Measurements from ENCODE around the gene TM4SF1.
"Not testable (repeated sequence)": the region's sequence is repeated elsewhere in the genome, so short reads cannot be mapped to it uniquely, and the experiment has no call there.

DNA sequence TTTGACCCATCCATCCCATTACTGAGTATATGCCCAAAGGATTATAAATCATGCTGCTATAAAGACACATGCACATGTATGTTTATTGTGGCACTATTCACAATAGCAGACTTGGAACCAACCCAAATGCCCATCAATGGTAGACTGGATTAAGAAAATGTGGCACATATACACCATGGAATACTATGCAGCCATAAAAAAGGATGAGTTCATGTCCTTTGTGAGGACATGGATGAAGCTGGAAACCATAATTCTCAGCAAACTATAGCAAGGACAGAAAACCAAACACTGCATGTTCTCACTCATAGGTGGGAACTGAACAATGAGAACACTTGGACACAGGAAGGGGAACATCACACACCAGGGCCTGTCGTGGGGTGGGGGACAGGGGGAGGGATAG is 40.0 kb downstream of the TM4SF1 start:
- not testable (repeated sequence) for TF ChIP-seq RAD21 (IDR thresholded peaks at IDR 0.05; ENCODE audit: low read length); MEF2A (IDR thresholded peaks at IDR 0.05; ENCODE audit: borderline replicate concordance, low read depth); JUND (IDR thresholded peaks at IDR 0.05); POLR2AphosphoS5 (IDR thresholded peaks at IDR 0.05; ENCODE audit: low read depth, low read length); IRF3 (IDR thresholded peaks at IDR 0.05; ENCODE audit: low read depth, low read length); RCOR1 (IDR thresholded peaks at IDR 0.05; ENCODE audit: low read length); TAF1 (IDR thresholded peaks at IDR 0.05; ENCODE audit: borderline replicate concordance, low read depth, low read length)
- TF ChIP-seq, protein P1, sequence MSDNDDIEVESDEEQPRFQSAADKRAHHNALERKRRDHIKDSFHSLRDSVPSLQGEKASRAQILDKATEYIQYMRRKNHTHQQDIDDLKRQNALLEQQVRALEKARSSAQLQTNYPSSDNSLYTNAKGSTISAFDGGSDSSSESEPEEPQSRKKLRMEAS (IDR thresholded peaks at IDR 0.05; ENCODE audit: low read depth), result not testable (repeated sequence)
- TF ChIP-seq, protein P2, sequence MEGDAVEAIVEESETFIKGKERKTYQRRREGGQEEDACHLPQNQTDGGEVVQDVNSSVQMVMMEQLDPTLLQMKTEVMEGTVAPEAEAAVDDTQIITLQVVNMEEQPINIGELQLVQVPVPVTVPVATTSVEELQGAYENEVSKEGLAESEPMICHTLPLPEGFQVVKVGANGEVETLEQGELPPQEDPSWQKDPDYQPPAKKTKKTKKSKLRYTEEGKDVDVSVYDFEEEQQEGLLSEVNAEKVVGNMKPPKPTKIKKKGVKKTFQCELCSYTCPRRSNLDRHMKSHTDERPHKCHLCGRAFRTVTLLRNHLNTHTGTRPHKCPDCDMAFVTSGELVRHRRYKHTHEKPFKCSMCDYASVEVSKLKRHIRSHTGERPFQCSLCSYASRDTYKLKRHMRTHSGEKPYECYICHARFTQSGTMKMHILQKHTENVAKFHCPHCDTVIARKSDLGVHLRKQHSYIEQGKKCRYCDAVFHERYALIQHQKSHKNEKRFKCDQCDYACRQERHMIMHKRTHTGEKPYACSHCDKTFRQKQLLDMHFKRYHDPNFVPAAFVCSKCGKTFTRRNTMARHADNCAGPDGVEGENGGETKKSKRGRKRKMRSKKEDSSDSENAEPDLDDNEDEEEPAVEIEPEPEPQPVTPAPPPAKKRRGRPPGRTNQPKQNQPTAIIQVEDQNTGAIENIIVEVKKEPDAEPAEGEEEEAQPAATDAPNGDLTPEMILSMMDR (IDR thresholded peaks at IDR 0.05), result not testable (repeated sequence)
- TF ChIP-seq, protein P3, sequence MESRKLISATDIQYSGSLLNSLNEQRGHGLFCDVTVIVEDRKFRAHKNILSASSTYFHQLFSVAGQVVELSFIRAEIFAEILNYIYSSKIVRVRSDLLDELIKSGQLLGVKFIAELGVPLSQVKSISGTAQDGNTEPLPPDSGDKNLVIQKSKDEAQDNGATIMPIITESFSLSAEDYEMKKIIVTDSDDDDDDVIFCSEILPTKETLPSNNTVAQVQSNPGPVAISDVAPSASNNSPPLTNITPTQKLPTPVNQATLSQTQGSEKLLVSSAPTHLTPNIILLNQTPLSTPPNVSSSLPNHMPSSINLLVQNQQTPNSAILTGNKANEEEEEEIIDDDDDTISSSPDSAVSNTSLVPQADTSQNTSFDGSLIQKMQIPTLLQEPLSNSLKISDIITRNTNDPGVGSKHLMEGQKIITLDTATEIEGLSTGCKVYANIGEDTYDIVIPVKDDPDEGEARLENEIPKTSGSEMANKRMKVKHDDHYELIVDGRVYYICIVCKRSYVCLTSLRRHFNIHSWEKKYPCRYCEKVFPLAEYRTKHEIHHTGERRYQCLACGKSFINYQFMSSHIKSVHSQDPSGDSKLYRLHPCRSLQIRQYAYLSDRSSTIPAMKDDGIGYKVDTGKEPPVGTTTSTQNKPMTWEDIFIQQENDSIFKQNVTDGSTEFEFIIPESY (IDR thresholded peaks at IDR 0.05; ENCODE audit: borderline replicate concordance, low read depth), result not testable (repeated sequence)
- TF ChIP-seq, protein P4, sequence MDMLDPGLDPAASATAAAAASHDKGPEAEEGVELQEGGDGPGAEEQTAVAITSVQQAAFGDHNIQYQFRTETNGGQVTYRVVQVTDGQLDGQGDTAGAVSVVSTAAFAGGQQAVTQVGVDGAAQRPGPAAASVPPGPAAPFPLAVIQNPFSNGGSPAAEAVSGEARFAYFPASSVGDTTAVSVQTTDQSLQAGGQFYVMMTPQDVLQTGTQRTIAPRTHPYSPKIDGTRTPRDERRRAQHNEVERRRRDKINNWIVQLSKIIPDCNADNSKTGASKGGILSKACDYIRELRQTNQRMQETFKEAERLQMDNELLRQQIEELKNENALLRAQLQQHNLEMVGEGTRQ (IDR thresholded peaks at IDR 0.05; ENCODE audit: borderline replicate concordance, low read depth, low read length), result not testable (repeated sequence)
- TF ChIP-seq, protein P5, sequence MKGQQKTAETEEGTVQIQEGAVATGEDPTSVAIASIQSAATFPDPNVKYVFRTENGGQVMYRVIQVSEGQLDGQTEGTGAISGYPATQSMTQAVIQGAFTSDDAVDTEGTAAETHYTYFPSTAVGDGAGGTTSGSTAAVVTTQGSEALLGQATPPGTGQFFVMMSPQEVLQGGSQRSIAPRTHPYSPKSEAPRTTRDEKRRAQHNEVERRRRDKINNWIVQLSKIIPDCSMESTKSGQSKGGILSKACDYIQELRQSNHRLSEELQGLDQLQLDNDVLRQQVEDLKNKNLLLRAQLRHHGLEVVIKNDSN (IDR thresholded peaks at IDR 0.05; ENCODE audit: borderline replicate concordance, low read depth), result not testable (repeated sequence)
